Measurements from ENCODE around the gene PRELID3B.

DNA sequence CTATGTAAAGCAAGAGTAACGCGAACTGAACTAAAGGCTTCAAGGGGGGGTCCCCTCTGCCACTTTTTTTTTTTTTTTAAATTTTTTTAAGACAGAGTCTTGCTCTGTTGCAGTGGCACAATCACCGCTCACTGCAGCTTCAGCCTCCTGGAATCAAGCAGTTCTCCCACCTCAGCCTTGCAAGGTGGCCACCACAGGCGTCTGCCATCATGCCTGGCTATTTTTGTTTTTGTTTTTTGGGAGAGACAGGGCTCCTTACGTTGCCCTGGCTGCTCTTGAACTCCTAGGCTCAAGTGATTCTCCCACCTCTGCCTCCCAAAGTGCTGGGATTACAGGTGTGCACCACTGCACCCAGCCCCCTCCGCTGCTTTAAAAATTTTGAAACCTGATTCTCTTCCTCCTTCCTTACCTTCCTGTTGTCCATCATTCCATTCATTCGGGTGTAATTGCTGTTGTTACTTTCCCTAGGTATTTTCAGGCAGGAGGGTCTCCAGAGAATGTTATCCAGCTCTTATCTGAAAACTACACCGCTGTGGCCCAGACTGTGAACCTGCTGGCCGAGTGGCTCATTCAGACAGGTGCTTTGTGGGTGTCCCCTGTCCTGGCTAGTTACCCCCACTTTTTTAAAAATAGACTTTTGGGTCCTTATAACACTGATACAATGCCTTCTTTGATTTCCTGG is 56.2 kb downstream of the PRELID3B start:
- TF ChIP-seq, protein P1, sequence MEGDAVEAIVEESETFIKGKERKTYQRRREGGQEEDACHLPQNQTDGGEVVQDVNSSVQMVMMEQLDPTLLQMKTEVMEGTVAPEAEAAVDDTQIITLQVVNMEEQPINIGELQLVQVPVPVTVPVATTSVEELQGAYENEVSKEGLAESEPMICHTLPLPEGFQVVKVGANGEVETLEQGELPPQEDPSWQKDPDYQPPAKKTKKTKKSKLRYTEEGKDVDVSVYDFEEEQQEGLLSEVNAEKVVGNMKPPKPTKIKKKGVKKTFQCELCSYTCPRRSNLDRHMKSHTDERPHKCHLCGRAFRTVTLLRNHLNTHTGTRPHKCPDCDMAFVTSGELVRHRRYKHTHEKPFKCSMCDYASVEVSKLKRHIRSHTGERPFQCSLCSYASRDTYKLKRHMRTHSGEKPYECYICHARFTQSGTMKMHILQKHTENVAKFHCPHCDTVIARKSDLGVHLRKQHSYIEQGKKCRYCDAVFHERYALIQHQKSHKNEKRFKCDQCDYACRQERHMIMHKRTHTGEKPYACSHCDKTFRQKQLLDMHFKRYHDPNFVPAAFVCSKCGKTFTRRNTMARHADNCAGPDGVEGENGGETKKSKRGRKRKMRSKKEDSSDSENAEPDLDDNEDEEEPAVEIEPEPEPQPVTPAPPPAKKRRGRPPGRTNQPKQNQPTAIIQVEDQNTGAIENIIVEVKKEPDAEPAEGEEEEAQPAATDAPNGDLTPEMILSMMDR (IDR thresholded peaks at IDR 0.05), result no peak
- TF ChIP-seq POLR2A (IDR thresholded peaks at IDR 0.05), result no peak
